Endothelial cell of umbilical vein (primary cell): Measurements from ENCODE around the gene PDGFRA. TPM values are rescaled to one million over a fixed set of nuclear protein-coding genes. Genes with fewer than 3 reads are reported as not detected.

ENCODE experiments used
- BruUV-seq: library from RNA; stranded (reverse); fragments of 400-500 nt; replicated peaks from 2 replicates; lab custom pipeline; 2021; lab: Mats Ljungman, UMichigan
- CTCF ChIA-PET: fragments of 300-600, 350-600 bp; sonication (Branson Sonifier 250); formaldehyde crosslinking; loops from one replicate; lab custom pipeline; 2021; ENCODE audit warnings: antibody characterized with exemption, inconsistent platforms; lab: Charles Lee
- POLR2A ChIA-PET: fragments of 300-600, 350-600 bp; sonication (Branson Sonifier 250); formaldehyde crosslinking; loops from one replicate; lab custom pipeline; 2021; ENCODE audit warnings: antibody characterized with exemption, inconsistent platforms; lab: Charles Lee
- DNase-seq: peaks from one replicate; pipeline ENCODE4 v3.0.0-alpha.2; 2011; ENCODE audit warnings: low read depth, low spot score
- FAIRE-seq: peaks from 2 replicates; lab custom pipeline; 2011; peaks lifted over from hg19 to GRCh38; lab: Jason Lieb, UNC
- H2AFZ ChIP-seq: 2 replicates; pipeline ENCODE4 v1.6.0; 2012; ENCODE audit warnings: low read depth, low read length, control low read depth, inconsistent platforms
- H3K27ac ChIP-seq: 2 replicates; pipeline ENCODE4 v1.5.1; 2011; ENCODE audit warnings: low read depth, mild to moderate bottlenecking, control low read depth, low read length, moderate library complexity; ENCODE audit not compliant: insufficient read depth
- H3K27me3 ChIP-seq, 2 experiments: 2 replicates each; pipeline versions ENCODE4 v1.6.0 to v1.6.1; 2011; ENCODE audit warnings: low read length in 2 of 2, mixed read lengths in 1 of 2; ENCODE audit not compliant: control insufficient read depth in 2 of 2, insufficient read depth in 2 of 2
- H3K36me3 ChIP-seq, 2 experiments: 2 replicates in 1 of 2; 3 replicates in 1 of 2; pipeline ENCODE4 v1.5.1; 2011; ENCODE audit warnings: low read length in 2 of 2, mild to moderate bottlenecking in 1 of 2, moderate library complexity in 1 of 2; ENCODE audit not compliant: control insufficient read depth in 2 of 2, insufficient read depth in 2 of 2; ENCODE audit errors: extremely low read depth in 1 of 2
- H3K4me1 ChIP-seq: 3 replicates; pipeline ENCODE4 v1.5.1; 2011; ENCODE audit warnings: mild to moderate bottlenecking, low read length; ENCODE audit not compliant: control insufficient read depth, insufficient read depth; ENCODE audit errors: extremely low read depth
- H3K4me2 ChIP-seq: 2 replicates; pipeline ENCODE4 v1.6.1; 2011; ENCODE audit warnings: low read length, control low read depth, mixed read lengths; ENCODE audit not compliant: insufficient read depth
- H3K4me3 ChIP-seq, 3 experiments: fragments of 200-600 bp in 1 of 3; sonication (generic), shearing (Covaris generic) in 1 of 3; replicated peaks in 1 of 3; 2 replicates each; pipeline ENCODE4 v1.5.1; 2011 to 2016; ENCODE audit warnings: control low read depth in 3 of 3, low read length in 3 of 3, mild to moderate bottlenecking in 2 of 3, inconsistent platforms in 1 of 3, low read depth in 1 of 3, moderate library complexity in 1 of 3; ENCODE audit not compliant: insufficient read depth in 1 of 3
- H3K79me2 ChIP-seq: 2 replicates; pipeline ENCODE4 v1.6.0; 2012; ENCODE audit warnings: low read length, inconsistent platforms; ENCODE audit not compliant: control insufficient read depth, insufficient read depth
- H3K9ac ChIP-seq: replicated peaks from 2 replicates; pipeline ENCODE3; 2011; ENCODE audit warnings: low read length, control low read depth; ENCODE audit not compliant: insufficient read depth; ENCODE audit errors: extremely low read depth
- H3K9me1 ChIP-seq: replicated peaks from 3 replicates; pipeline ENCODE4 v1.6.0; 2011; ENCODE audit warnings: mild to moderate bottlenecking, low read length; ENCODE audit not compliant: control insufficient read depth, insufficient read depth; ENCODE audit errors: extremely low read depth
- H3K9me3 ChIP-seq: replicated peaks from 2 replicates; pipeline ENCODE4 v1.5.1; 2012; ENCODE audit warnings: low read length, inconsistent platforms; ENCODE audit not compliant: control insufficient read depth, insufficient read depth
- H4K20me1 ChIP-seq: replicated peaks from 2 replicates; pipeline ENCODE3; 2011; ENCODE audit warnings: mild to moderate bottlenecking, low read length; ENCODE audit not compliant: control insufficient read depth, insufficient read depth; ENCODE audit errors: extremely low read depth
- CTCF ChIP-seq, 2 donors: IDR thresholded peaks; 1 replicate in 1 of 2; 2 replicates in 1 of 2; pipeline ENCODE4 v1.5.1; 2011; ENCODE audit warnings: low read length in 2 of 2, mild to moderate bottlenecking in 2 of 2, moderate library complexity in 2 of 2, control low read depth in 1 of 2, inconsistent platforms in 1 of 2, low read depth in 1 of 2; ENCODE audit not compliant: insufficient read depth in 1 of 2; ENCODE audit errors: extremely low read depth in 1 of 2
- GATA2 ChIP-seq: IDR thresholded peaks from 2 replicates; pipeline ENCODE4 v1.7.0; 2011; ENCODE audit warnings: low read depth, mild to moderate bottlenecking, moderate library complexity, mixed read lengths, low read length; ENCODE audit not compliant: insufficient read length, insufficient read depth
- JUN ChIP-seq: IDR thresholded peaks from 2 replicates; pipeline ENCODE4 v1.6.1; 2011; ENCODE audit warnings: borderline replicate concordance, low read depth; ENCODE audit not compliant: insufficient read length, insufficient read depth
- MAX ChIP-seq: IDR thresholded peaks from 2 replicates; pipeline ENCODE4 v1.6.1; 2011; ENCODE audit not compliant: insufficient read depth, insufficient read length
- POLR2A ChIP-seq: IDR thresholded peaks from 2 replicates; pipeline ENCODE4 v1.6.1; 2012; ENCODE audit warnings: low read depth, mild to moderate bottlenecking, control low read depth, low read length
- POLR2AphosphoS5 ChIP-seq: IDR thresholded peaks from 2 replicates; pipeline ENCODE4 v1.6.1; 2012; ENCODE audit warnings: low read depth, mild to moderate bottlenecking, control low read depth, low read length, moderate library complexity; ENCODE audit not compliant: insufficient read depth
- dilution Hi-C: fragments of 300-500 bp; cut with MboI; formaldehyde crosslinking; loops from one replicate; pipeline ENCODE4 v1.15.0; 2019; ENCODE audit warnings: low sequenced_read_pairs; ENCODE audit not compliant: extremely low pct_ligation_motif_present
- intact Hi-C: fragments of 100-400 bp; cut with micrococcal nuclease; formaldehyde crosslinking; loops from one replicate; pipeline ENCODE4 v1.10.0; 2022
- polyA plus RNA-seq, 4 experiments: library from polyadenylated mRNA; depleted of rRNA in 3 of 4; stranded (reverse) in 3 of 4; unstranded in 1 of 4; fragments of >200 nt; gene quantifications; 2 replicates each; pipeline versions ENCODE4 v1.2.1 to v1.2.3, GENCODE V29; 2011 to 2012; ENCODE audit warnings: missing spikeins in 1 of 4
- total RNA-seq: library from RNA; stranded (reverse); gene quantifications from 2 replicates; pipeline ENCODE4 v1.2.3, GENCODE V29; 2021

PDGFRA gene
- total and polyA plus RNA-seq, 2 donors (not counting 3 experiments of a cell fraction or from before 2014, with no cell fraction given) = 0.19 to 0.55 TPM

- BruUV-seq = no TSS peak
- H3K9ac ChIP-seq = no peak overlapping the region
- FAIRE-seq (no peak), DNase-seq (no peak)
- POLR2A ChIA-PET = no interaction called here
- intact Hi-C loops (loop anchor here (10.0 kb wide), 1 partner anchor 1253 kb away; no protein-coding TSS in a partner anchor), dilution Hi-C loops (no loop called here)
- CTCF ChIA-PET = no interaction called here
- no peak overlapping the region for H3K4me2 ChIP-seq
- H3K9me3 ChIP-seq = no peaks in the 10 kb centered on the region
- no peaks in the 10 kb centered on the region for H3K36me3 ChIP-seq
- H4K20me1 ChIP-seq = no peaks in the 10 kb centered on the region
- H3K4me1 ChIP-seq = peaks cover 6% of the 10 kb centered on the region
- TF ChIP-seq CTCF (IDR thresholded peaks at IDR 0.05; ENCODE audit: extremely low read depth in 1 of 2, insufficient read depth in 1 of 2, low read depth in 1 of 2, low read length in 2 of 2) (no peak), GATA2 (no peak), JUN (no peak), MAX (no peak), POLR2AphosphoS5 (no peak), POLR2A (no peak)
- no peaks in the 10 kb centered on the region for H3K79me2 ChIP-seq
- H3K27me3 ChIP-seq = peaks cover 8 to 11% of the 10 kb centered on the region in 2 experiments
- H3K4me3 ChIP-seq = no peak overlapping the region
- no peak overlapping the region for H2AFZ ChIP-seq
- no peaks in the 10 kb centered on the region for H3K9me1 ChIP-seq
- no peak overlapping the region for H3K27ac ChIP-seq
Measured at GRCh38 chr4:54237770-54238169, 8.7 kb downstream of the PDGFRA start.
